ENCODE results near the gene HOXA3. TPM values are rescaled to one million over a fixed set of nuclear protein-coding genes. Genes with fewer than 3 reads are reported as not detected.

The HOXA3 gene
- total RNA-seq, 3 donors from 2014 or later = 4.5 to 6.4 (median 4.6) TPM

DNA sequence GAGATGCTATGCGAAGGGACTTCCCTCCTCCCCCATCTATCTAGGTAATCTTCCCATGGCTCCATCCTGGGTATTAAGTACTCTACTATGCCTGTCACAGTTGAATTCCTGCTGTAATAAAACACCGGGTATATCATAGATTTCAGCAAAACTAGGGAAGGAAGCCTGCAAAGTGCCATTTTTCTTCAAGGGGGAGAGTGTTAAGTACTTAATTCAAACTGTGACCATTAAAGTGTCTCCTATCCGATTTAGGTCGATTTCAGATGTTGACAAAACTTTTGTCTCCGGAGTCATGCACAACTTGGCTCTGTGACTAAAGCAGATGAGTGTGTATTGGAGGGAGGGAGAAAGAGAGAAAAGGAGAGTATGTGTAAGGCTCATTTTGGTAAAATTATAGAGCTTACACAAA, 26.4 kb downstream of the HOXA3 start:
- DNase-seq (ENCODE audit: low spot score in 2 of 2) = peak in 1 of 2 donors; percentile 12
- Histone ChIP-seq H3K4me3 (no peak overlapping the region), H3K36me3 (no peaks in the 10 kb centered on the region), H3K9me3 (no peaks in the 10 kb centered on the region), H3K4me1 (peaks cover 0 to 7% of the 10 kb centered on the region in 2 donors), H3K27me3 (no peaks in the 10 kb centered on the region), H3K27ac (peak overlapping the region; percentile 95 to 98)
- intact Hi-C loops (cut with DNase I; ENCODE audit: low total_unique reads) = no loop called here
- no peak for TF ChIP-seq POLR2AphosphoS5 (IDR thresholded peaks at IDR 0.05)
- TF ChIP-seq, protein P1, sequence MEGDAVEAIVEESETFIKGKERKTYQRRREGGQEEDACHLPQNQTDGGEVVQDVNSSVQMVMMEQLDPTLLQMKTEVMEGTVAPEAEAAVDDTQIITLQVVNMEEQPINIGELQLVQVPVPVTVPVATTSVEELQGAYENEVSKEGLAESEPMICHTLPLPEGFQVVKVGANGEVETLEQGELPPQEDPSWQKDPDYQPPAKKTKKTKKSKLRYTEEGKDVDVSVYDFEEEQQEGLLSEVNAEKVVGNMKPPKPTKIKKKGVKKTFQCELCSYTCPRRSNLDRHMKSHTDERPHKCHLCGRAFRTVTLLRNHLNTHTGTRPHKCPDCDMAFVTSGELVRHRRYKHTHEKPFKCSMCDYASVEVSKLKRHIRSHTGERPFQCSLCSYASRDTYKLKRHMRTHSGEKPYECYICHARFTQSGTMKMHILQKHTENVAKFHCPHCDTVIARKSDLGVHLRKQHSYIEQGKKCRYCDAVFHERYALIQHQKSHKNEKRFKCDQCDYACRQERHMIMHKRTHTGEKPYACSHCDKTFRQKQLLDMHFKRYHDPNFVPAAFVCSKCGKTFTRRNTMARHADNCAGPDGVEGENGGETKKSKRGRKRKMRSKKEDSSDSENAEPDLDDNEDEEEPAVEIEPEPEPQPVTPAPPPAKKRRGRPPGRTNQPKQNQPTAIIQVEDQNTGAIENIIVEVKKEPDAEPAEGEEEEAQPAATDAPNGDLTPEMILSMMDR (IDR thresholded peaks at IDR 0.05) = no peak
- TF ChIP-seq POLR2A (IDR thresholded peaks at IDR 0.05) = no peak

DNA sequence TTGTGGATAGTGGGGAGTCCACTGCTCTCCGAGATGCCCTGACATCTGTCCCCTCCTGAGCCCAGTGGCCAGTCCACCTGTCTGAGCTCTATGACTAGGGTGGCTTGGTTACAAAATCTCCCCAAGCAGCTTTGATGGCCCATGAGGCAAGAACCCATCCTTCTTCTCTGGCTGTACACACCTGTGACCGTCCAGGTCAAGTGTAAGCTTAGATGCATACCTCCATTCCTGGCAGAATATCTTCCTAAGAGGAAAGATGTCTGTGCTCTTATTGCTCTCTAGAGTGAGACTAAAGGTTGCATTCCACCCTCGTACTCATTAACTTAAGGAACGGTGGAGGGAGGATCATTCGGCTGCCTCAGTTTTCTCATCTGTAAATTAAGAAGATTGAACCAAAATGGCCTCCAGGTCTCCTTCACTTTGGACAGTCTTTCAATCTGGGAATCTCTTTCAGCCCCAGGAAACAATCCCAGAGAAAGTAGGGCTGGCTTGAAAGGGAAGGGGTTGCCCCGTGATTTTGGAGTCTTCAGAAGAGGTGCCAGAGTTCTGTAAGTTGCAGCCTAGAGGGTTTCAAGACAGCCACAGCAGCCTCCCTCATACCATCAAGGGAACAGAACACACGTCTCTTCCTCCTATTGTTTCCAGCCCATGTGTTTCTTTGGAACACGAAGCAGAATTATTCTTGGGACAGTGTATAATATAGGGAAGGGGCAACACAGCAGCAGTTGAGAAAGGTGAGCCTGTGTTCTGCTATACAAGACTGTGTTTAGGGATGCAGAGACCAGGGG, 27.3 kb downstream of the HOXA3 start:
- no peak for TF ChIP-seq POLR2AphosphoS5 (IDR thresholded peaks at IDR 0.05)
- H3K27ac ChIP-seq = peak overlapping the region; percentile 95 to 98
- intact Hi-C loops (cut with DNase I; ENCODE audit: low total_unique reads) = no loop called here

DNA sequence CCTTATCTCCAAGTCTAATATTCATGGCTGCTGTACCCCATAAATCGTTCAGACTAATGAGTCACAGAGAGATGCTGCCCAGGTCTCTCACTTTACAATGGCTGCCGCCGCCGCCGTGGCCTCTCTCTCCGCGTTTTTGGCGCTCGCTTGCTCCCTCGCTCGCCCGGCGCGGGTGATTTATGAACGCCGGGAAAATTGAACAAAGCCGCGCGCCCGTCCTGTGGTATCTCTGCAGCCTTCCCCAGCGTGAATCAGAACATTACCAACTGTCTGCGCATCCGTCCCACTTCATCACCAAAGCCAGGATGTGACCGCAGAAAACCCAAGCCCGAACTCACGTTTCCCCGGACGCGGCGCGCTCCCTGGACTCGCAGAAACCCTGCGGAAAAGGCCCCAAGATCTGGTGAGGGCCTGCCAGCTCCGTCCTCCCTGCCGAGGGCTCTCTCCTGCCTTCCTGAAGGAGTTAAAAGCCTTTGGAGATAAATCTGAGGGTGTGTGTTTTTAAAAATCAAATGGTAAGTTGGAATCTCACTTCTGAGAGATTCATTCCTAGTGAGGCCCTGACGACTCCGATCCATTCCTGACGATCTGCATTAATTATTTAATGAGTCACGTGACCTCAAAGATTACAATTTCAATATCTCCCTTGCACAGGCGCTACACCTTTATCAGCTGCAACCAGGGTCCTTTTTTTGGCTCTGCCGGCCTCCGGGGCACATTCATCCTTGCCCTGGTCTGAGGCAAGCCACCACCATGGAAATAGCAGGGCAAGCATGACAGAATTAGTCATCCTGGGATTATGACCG, 28.1 kb downstream of the HOXA3 start:
- Histone ChIP-seq H3K4me1 (peaks cover 0 to 7% of the 10 kb centered on the region in 2 donors), H3K4me3 (peak overlapping the region in 2 of 3 donors; percentile 45 to 64), H3K9me3 (no peaks in the 10 kb centered on the region), H3K36me3 (no peaks in the 10 kb centered on the region), H3K27ac (peak overlapping the region; percentile 95 to 98), H3K27me3 (no peaks in the 10 kb centered on the region)
- DNase-seq (ENCODE audit: low spot score in 2 of 2) = peak in 1 of 2 donors; percentile 20
- no peak for TF ChIP-seq POLR2A (IDR thresholded peaks at IDR 0.05)
- TF ChIP-seq POLR2AphosphoS5 (IDR thresholded peaks at IDR 0.05) = no peak
- TF ChIP-seq, protein P1 (IDR thresholded peaks at IDR 0.05) = no peak
- intact Hi-C loops (cut with DNase I; ENCODE audit: low total_unique reads) = no loop called here

More for the DNA sequence above, 27.3 kb downstream of the HOXA3 start:
- peak in 1 of 2 donors; percentile 13 for DNase-seq (ENCODE audit: low spot score in 2 of 2)
- H3K4me3 ChIP-seq = peak overlapping the region in 1 of 3 donors; percentile 45
- peaks cover 0 to 7% of the 10 kb centered on the region in 2 donors for H3K4me1 ChIP-seq
- H3K36me3 ChIP-seq = no peaks in the 10 kb centered on the region
- no peaks in the 10 kb centered on the region for H3K27me3 ChIP-seq
- no peaks in the 10 kb centered on the region for H3K9me3 ChIP-seq

DNA sequence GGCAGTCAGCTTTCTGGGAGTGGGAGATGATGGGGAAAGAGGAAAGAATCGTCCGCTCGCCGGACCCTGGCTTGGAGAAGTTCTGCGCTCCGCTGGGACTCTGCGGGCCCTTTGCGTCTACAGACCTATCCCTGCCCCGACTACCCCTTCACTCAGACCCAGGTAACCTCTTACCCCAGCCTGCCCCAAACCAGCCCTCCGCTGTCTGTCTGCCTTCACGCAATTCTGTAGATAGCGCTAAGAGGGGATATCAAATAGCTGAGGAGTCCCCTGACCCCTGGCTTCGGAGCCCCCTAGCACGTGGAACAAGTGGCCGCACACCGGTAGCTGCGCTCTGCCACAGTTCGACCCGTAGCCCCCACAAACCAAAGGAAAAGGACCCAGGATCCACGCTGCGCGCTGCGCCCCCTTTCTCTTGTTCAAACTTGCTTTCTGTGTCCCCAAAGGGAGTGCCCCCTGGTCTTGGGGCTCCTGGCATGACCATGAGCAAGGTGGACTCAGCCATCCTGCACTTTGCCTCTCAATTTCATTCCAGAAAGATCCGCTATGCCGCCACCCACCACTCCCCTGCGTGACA, 28.8 kb downstream of the HOXA3 start:
- peak overlapping the region in 2 of 3 donors; percentile 45 to 64 for H3K4me3 ChIP-seq
- no peaks in the 10 kb centered on the region for H3K27me3 ChIP-seq
- H3K4me1 ChIP-seq = peaks cover 0 to 7% of the 10 kb centered on the region in 2 donors
- peak in 1 of 2 donors; percentile 12 for DNase-seq (ENCODE audit: low spot score in 2 of 2)
- TF ChIP-seq POLR2AphosphoS5 (IDR thresholded peaks at IDR 0.05) (no peak), POLR2A (IDR thresholded peaks at IDR 0.05) (no peak)
- TF ChIP-seq, protein P1 (IDR thresholded peaks at IDR 0.05) = no peak
- H3K36me3 ChIP-seq = no peaks in the 10 kb centered on the region
- intact Hi-C loops (cut with DNase I; ENCODE audit: low total_unique reads) = no loop called here
- no peaks in the 10 kb centered on the region for H3K9me3 ChIP-seq
- H3K27ac ChIP-seq = peak overlapping the region; percentile 95 to 98

DNA sequence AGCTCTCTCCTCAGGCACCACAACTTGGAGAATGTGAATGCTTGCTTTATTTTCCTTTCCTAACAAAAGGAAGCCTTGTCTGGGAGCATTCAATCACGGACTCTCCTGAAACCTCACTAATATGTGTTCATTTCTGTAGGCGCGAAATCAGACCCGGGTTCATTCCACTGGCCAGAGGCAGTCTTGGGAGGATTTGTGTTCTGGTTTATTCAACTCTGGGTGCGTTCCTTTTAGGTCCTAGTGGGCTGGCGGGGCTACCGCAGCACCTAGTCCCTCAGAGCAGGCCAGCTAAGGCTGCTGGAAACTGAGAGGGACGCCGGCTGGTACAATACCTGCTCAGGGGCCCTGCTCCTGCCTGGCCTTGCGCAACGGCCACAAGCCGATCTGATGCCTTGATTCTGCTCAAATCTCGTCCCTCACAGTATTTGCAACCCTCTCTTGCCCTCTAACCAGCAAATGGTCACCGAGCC, 29.3 kb downstream of the HOXA3 start:
- Histone ChIP-seq H3K27ac (peak overlapping the region; percentile 95 to 98), H3K4me1 (peaks cover 0 to 7% of the 10 kb centered on the region in 2 donors), H3K36me3 (no peaks in the 10 kb centered on the region), H3K4me3 (peak overlapping the region in 2 of 3 donors; percentile 45 to 64), H3K27me3 (no peaks in the 10 kb centered on the region), H3K9me3 (no peaks in the 10 kb centered on the region)
- intact Hi-C loops (cut with DNase I; ENCODE audit: low total_unique reads) = no loop called here
- peak in 1 of 2 donors; percentile 56 for DNase-seq (ENCODE audit: low spot score in 2 of 2)
- TF ChIP-seq, protein P1 (IDR thresholded peaks at IDR 0.05) = no peak
- no peak for TF ChIP-seq POLR2AphosphoS5 (IDR thresholded peaks at IDR 0.05)
- no peak for TF ChIP-seq POLR2A (IDR thresholded peaks at IDR 0.05)

Data from breast epithelium (tissue), 4 donors.